ENCODE data around the gene CMTM6.
"Not testable (repeated sequence)": the region's sequence is repeated elsewhere in the genome, so short reads cannot be mapped to it uniquely, and the experiment has no call there.

Gene CMTM6

DNA sequence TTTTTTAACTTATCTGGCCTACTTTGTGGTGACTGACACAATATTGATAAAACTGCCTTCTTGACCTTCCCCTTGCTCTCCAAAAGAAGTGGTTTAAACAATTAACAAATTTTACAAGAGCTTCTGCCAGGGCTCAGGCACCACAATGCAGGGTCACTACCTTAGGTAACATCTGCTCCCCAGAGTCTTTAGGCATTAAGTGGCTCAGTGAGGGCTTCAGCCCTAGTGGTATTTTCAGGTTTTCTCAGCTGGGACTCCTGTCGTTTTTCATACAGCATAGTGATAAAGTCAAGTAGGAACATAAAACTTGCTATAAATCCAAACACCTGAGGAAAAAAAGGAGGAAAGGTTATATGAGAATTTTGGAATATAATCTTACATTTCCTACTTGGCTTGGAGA is 18.9 kb downstream of the CMTM6 start:
- no peak overlapping the region for H3K9ac ChIP-seq (ENCODE audit: low read length in 2 of 2)

DNA sequence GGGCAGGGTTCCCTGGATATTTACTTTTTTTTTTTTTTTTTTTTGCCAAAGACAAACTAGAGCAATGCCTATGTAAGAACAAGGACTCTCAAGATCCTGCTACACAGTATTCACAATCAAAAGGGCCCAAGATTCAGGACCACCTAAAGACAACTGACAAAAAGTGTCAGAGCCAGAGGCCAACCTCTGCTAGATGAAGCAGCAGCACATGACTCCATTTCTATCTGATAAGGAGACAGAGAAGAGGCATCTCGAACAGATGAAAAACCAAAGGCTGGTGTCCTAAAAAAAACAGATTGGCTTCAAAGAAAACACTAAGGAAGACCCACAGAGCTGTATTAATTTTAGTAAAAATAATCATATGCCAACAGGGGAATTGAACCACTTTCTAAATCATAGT is 20.0 kb downstream of the CMTM6 start:
- H3K27ac ChIP-seq (ENCODE audit: low read length), result no peak overlapping the region
- no peak overlapping the region for H3K4me3 ChIP-seq (ENCODE audit: low read length in 2 of 2)
- H3K27me3 ChIP-seq (ENCODE audit: control insufficient read depth in 1 of 2, insufficient read depth in 2 of 2, low read length in 2 of 2), result no peaks in the 10 kb centered on the region
- peaks cover 3 to 4% of the 10 kb centered on the region in 2 donors for H3K36me3 ChIP-seq (ENCODE audit: control insufficient read depth in 2 of 2, insufficient read depth in 2 of 2, low read length in 2 of 2)
- no peak overlapping the region for H3K9ac ChIP-seq (ENCODE audit: low read length in 2 of 2)
- no peaks in the 10 kb centered on the region for H3K4me1 ChIP-seq (ENCODE audit: control insufficient read depth, insufficient read depth, low read length)
- H3K9me3 ChIP-seq (ENCODE audit: control insufficient read depth in 2 of 2, low read length in 2 of 2), result no peaks in the 10 kb centered on the region

More for the DNA sequence above, 18.9 kb downstream of the CMTM6 start:
- Histone ChIP-seq H3K9me3 (ENCODE audit: control insufficient read depth in 2 of 2, low read length in 2 of 2) (no peaks in the 10 kb centered on the region), H3K36me3 (ENCODE audit: control insufficient read depth in 2 of 2, insufficient read depth in 2 of 2, low read length in 2 of 2) (peaks cover 3 to 4% of the 10 kb centered on the region in 2 donors), H3K27me3 (ENCODE audit: control insufficient read depth in 1 of 2, insufficient read depth in 2 of 2, low read length in 2 of 2) (no peaks in the 10 kb centered on the region), H3K4me1 (ENCODE audit: control insufficient read depth, insufficient read depth, low read length) (no peaks in the 10 kb centered on the region), H3K27ac (ENCODE audit: low read length) (no peak overlapping the region), H3K4me3 (ENCODE audit: low read length in 2 of 2) (no peak overlapping the region)

DNA sequence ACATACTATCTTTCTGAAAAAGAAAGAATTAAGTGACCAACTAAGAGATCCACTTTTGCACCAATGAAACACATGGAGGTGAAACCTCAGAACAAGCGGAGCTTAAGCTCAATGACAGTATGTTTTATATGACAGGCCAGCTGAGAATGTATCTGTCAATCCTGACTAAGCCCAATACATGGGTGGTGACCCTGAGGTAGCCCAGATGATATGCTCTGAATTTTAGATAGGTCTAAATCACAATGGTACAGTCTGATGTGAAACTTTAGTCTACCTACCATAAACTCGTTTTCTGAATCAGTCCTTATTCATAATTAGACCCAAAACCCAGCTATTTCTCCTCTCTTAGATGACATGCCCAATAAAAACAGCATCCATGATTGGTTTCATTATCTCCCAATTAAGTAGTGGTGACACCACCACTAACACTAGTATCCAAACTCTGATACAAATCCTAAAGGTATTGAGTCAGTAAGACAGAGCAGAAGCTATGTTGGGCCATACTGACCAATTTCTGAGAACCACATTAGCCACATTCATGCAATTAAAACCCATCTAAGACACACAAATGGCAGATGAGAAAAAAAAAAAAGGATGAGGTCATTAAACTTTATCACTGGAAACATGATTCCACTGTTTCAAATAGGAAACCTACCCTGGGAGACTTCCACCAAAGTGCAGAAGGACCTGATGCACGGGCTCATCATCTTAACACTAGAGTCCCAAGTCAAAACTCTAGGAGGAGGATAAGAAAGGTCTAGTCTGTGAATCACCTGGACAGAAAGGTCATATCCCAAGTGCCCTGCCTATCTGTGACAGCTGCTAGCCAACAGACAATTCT is 20.6 kb downstream of the CMTM6 start:
- H3K36me3 ChIP-seq (ENCODE audit: control insufficient read depth in 2 of 2, insufficient read depth in 2 of 2, low read length in 2 of 2), result peaks cover 3 to 4% of the 10 kb centered on the region in 2 donors
- H3K9ac ChIP-seq (ENCODE audit: low read length in 2 of 2), result no peak overlapping the region
- no peaks in the 10 kb centered on the region for H3K27me3 ChIP-seq (ENCODE audit: control insufficient read depth in 1 of 2, insufficient read depth in 2 of 2, low read length in 2 of 2)
- H3K27ac ChIP-seq (ENCODE audit: low read length), result no peak overlapping the region
- no peaks in the 10 kb centered on the region for H3K9me3 ChIP-seq (ENCODE audit: control insufficient read depth in 2 of 2, low read length in 2 of 2)
- H3K4me1 ChIP-seq (ENCODE audit: control insufficient read depth, insufficient read depth, low read length), result no peaks in the 10 kb centered on the region
- H3K4me3 ChIP-seq (ENCODE audit: low read length in 2 of 2), result no peak overlapping the region

DNA sequence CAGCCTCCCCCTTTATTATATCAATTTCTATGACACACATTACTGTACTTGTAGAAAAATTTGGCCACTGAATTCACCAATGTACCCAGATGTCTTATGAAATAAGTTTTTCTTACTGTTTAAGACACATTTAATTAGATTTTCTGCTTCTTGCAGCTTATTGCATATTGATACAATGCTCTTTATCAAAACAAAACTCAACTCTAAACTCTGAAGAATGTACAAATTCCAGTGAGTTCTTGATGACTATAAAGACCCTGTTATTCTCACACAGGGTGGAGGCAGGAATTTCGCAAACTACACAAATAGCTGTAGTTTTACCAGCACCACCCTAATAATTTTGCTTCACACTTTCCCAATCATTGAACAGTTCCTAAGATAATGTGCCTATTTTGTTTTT is 22.0 kb downstream of the CMTM6 start:
- Histone ChIP-seq H3K36me3 (ENCODE audit: control insufficient read depth in 2 of 2, insufficient read depth in 2 of 2, low read length in 2 of 2) (peaks cover 3% of the 10 kb centered on the region in 2 donors), H3K9me3 (ENCODE audit: control insufficient read depth in 2 of 2, low read length in 2 of 2) (no peaks in the 10 kb centered on the region), H3K4me3 (ENCODE audit: low read length in 2 of 2) (no peak overlapping the region), H3K4me1 (ENCODE audit: control insufficient read depth, insufficient read depth, low read length) (no peaks in the 10 kb centered on the region), H3K27me3 (ENCODE audit: control insufficient read depth in 1 of 2, insufficient read depth in 2 of 2, low read length in 2 of 2) (no peaks in the 10 kb centered on the region), H3K27ac (ENCODE audit: low read length) (no peak overlapping the region), H3K9ac (ENCODE audit: low read length in 2 of 2) (no peak overlapping the region)

DNA sequence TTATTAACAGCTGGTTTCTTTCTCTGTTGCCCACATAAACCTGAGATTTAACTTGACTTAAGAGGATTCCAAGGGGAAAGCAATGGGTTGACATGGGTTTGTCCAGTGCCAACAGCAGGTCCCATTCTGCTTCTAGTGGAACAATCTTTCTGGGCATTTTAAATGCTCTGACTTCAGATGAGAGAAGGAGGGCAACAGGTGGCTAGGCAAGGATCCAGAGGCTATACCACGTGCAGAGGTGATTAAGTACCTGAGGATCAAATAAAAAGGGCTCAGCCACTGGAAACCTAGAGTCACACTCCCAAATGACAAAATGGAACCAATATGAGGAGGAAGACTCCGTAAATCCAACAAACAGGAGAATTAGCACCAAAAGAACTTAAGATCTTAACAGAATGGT is 28.5 kb downstream of the CMTM6 start:
- Histone ChIP-seq H3K27me3 (ENCODE audit: control insufficient read depth in 1 of 2, insufficient read depth in 2 of 2, low read length in 2 of 2) (no peaks in the 10 kb centered on the region), H3K4me1 (ENCODE audit: control insufficient read depth, insufficient read depth, low read length) (peaks cover 7% of the 10 kb centered on the region), H3K9me3 (ENCODE audit: control insufficient read depth in 2 of 2, low read length in 2 of 2) (no peaks in the 10 kb centered on the region), H3K9ac (ENCODE audit: low read length in 2 of 2) (no peak overlapping the region), H3K27ac (ENCODE audit: low read length) (no peak overlapping the region), H3K36me3 (ENCODE audit: control insufficient read depth in 2 of 2, insufficient read depth in 2 of 2, low read length in 2 of 2) (no peaks in the 10 kb centered on the region), H3K4me3 (ENCODE audit: low read length in 2 of 2) (no peak overlapping the region)

DNA sequence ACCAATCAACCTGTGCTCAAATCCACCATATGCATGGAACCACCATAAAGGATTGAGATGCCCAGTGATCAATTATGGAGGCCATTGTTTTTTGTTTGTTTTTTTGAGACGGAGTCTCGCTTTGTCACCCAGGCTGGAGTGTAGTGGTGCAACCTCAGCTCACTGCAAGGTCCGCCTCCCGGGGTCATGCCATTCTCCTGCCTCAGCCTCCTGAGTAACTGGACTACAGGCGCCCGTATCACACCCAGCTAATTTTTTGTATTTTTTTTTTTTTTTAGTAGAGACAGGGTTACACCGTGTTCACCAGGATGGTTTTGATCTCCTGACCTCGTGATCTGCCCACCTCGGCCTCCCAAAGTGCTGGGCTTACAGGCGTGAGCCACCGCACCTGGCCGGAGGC is 30.5 kb downstream of the CMTM6 start:
- H3K27me3 ChIP-seq (ENCODE audit: control insufficient read depth in 1 of 2, insufficient read depth in 2 of 2, low read length in 2 of 2); H3K27ac ChIP-seq (ENCODE audit: low read length); H3K9ac ChIP-seq (ENCODE audit: low read length in 2 of 2); H3K9me3 ChIP-seq (ENCODE audit: control insufficient read depth in 2 of 2, low read length in 2 of 2); H3K36me3 ChIP-seq (ENCODE audit: control insufficient read depth in 2 of 2, insufficient read depth in 2 of 2, low read length in 2 of 2); H3K4me3 ChIP-seq (ENCODE audit: low read length in 2 of 2): not testable (repeated sequence)
- peaks cover 12% of the 10 kb centered on the region for H3K4me1 ChIP-seq (ENCODE audit: control insufficient read depth, insufficient read depth, low read length)

DNA sequence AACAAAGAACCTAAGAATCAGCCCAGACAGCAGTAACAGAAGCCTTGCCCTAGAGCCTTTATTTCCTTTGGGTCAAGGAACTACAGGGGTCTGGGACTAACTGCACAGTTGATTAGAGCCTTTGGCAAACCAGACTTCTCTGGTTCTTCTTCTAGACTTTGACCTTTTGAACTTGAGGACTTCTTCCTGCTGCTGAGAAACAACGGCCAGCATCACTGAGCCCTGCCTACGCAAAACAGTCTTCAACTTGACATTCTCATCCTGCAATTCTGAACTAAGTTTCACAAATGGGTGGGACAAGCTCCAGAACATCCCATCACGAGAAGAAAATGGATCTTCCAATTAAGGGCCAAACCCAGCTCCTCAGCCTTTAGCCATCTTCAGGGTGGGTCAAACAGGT is 31.4 kb downstream of the CMTM6 start:
- no peaks in the 10 kb centered on the region for H3K27me3 ChIP-seq (ENCODE audit: control insufficient read depth in 1 of 2, insufficient read depth in 2 of 2, low read length in 2 of 2)
- H3K36me3 ChIP-seq (ENCODE audit: control insufficient read depth in 2 of 2, insufficient read depth in 2 of 2, low read length in 2 of 2), result peaks cover 0 to 3% of the 10 kb centered on the region in 2 donors
- no peak overlapping the region for H3K9ac ChIP-seq (ENCODE audit: low read length in 2 of 2)
- H3K4me1 ChIP-seq (ENCODE audit: control insufficient read depth, insufficient read depth, low read length), result peaks cover 12% of the 10 kb centered on the region
- H3K27ac ChIP-seq (ENCODE audit: low read length), result no peak overlapping the region
- no peaks in the 10 kb centered on the region for H3K9me3 ChIP-seq (ENCODE audit: control insufficient read depth in 2 of 2, low read length in 2 of 2)
- H3K4me3 ChIP-seq (ENCODE audit: low read length in 2 of 2), result no peak overlapping the region

DNA sequence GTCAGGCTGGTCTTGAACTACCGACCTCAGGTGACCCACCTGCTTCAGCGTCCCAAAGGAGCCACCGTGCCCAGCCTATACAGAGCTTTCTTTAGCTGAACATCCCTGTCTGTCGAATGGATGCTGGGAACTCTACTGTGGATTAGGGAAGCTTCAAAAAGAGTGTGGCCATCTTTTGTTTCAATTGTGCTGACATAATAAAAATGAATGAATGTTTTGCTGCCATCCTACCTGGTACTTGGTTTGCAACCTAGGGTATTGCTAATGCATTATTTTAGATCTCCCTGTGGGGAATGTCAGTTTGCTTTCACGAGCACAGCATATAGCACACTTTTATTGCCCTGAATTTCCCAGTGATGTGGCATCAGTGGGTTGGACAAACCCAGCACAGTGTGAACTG is 32.3 kb downstream of the CMTM6 start:
- Histone ChIP-seq H3K27me3 (ENCODE audit: control insufficient read depth in 1 of 2, insufficient read depth in 2 of 2, low read length in 2 of 2) (no peaks in the 10 kb centered on the region), H3K9me3 (ENCODE audit: control insufficient read depth in 2 of 2, low read length in 2 of 2) (no peaks in the 10 kb centered on the region), H3K36me3 (ENCODE audit: control insufficient read depth in 2 of 2, insufficient read depth in 2 of 2, low read length in 2 of 2) (peaks cover 0 to 3% of the 10 kb centered on the region in 2 donors), H3K4me1 (ENCODE audit: control insufficient read depth, insufficient read depth, low read length) (peaks cover 12% of the 10 kb centered on the region), H3K27ac (ENCODE audit: low read length) (no peak overlapping the region), H3K4me3 (ENCODE audit: low read length in 2 of 2) (no peak overlapping the region), H3K9ac (ENCODE audit: low read length in 2 of 2) (no peak overlapping the region)

DNA sequence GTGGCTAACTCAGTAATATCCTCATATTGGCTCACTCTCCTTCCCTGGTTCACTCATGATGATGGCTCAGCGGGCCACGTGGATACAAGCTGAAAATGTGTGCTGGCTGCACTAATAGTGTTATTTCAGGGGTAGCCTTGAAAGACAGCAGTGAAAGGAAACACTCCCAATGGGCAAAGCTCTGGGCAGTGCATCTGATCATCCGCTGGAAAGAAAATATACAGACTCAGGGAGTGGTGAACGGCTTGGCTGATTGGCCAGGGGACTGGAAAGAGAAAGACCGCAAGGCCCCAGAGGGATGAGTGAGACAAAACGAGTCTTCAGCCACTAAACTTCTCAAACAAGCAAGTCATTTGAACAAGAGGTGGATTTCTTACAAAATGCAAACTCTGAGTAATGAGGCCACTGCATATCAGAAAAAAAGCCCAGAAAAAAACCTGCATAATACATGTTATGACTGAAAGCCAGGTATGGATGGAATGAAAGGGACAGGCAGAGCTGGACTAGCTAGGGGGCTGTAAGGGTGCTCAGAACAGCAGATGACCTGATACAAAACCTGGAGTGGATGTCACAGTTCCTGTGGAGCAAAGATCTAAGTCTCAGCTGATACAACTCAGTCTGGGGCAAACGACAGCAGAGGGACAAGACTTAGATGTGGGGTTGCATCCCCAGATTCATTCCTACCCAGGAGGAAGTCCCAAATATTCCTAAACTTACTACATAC is 33.3 kb downstream of the CMTM6 start:
- H3K27me3 ChIP-seq (ENCODE audit: control insufficient read depth in 1 of 2, insufficient read depth in 2 of 2, low read length in 2 of 2), result no peaks in the 10 kb centered on the region
- peaks cover 0 to 3% of the 10 kb centered on the region in 2 donors for H3K36me3 ChIP-seq (ENCODE audit: control insufficient read depth in 2 of 2, insufficient read depth in 2 of 2, low read length in 2 of 2)
- peaks cover 12% of the 10 kb centered on the region for H3K4me1 ChIP-seq (ENCODE audit: control insufficient read depth, insufficient read depth, low read length)
- H3K27ac ChIP-seq (ENCODE audit: low read length), result no peak overlapping the region
- no peak overlapping the region for H3K9ac ChIP-seq (ENCODE audit: low read length in 2 of 2)
- H3K9me3 ChIP-seq (ENCODE audit: control insufficient read depth in 2 of 2, low read length in 2 of 2), result no peaks in the 10 kb centered on the region
- H3K4me3 ChIP-seq (ENCODE audit: low read length in 2 of 2), result no peak overlapping the region

DNA sequence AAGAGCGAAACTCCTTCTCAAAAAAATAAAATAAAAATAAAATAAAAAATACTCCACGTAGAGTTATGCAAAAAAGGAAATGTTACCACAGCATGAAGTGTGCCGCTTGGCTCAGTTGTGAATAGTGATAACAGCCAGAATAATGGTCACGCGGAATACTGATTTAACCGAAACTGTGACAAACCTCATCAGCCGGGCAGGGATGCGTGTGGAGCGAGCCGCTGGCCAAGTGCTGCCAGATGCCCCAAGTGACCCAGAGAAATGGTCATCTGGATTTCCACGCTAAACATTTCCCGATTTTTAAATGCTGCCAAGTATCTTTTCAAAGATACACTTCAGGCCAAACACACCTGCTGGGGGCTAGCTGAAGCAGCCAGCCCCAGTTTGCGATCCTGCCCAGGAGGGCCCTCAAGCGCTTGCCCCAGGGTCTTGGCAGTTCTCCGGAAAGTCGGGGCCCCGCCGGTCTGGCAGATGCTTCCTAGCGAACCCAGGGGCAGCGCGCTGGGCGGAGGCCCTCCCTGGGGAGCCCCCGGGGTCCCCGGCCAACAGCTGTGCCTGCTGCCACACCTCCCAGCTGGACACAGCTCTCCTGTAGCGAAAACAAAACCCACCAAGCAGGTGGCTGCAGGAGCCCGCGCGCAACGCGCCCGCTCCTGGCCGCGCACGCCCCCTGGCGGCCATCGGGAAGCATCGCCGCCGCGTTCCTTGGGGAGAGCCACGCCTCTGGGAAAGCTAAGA is 35.1 kb downstream of the CMTM6 start:
- H3K27ac ChIP-seq (ENCODE audit: low read length), result no peak overlapping the region
- peak overlapping the region; percentile 44 to 65 for H3K4me3 ChIP-seq (ENCODE audit: low read length in 2 of 2)
- no peaks in the 10 kb centered on the region for H3K27me3 ChIP-seq (ENCODE audit: control insufficient read depth in 1 of 2, insufficient read depth in 2 of 2, low read length in 2 of 2)
- no peak overlapping the region for H3K9ac ChIP-seq (ENCODE audit: low read length in 2 of 2)
- H3K4me1 ChIP-seq (ENCODE audit: control insufficient read depth, insufficient read depth, low read length), result peaks cover 12% of the 10 kb centered on the region
- H3K9me3 ChIP-seq (ENCODE audit: control insufficient read depth in 2 of 2, low read length in 2 of 2), result no peaks in the 10 kb centered on the region
- peaks cover 0 to 3% of the 10 kb centered on the region in 2 donors for H3K36me3 ChIP-seq (ENCODE audit: control insufficient read depth in 2 of 2, insufficient read depth in 2 of 2, low read length in 2 of 2)
